DMS 273 (cell line): ENCODE measurements around the gene PMEL.
"Not testable (repeated sequence)": the region's sequence is repeated elsewhere in the genome, so short reads cannot be mapped to it uniquely, and the experiment has no call there.

ENCODE experiments used
- DNase-seq: peaks from one replicate; lab custom pipeline; 2025; ENCODE audit not compliant: unreplicated experiment; lab: John Stamatoyannopoulos, UW

PMEL gene

DNA sequence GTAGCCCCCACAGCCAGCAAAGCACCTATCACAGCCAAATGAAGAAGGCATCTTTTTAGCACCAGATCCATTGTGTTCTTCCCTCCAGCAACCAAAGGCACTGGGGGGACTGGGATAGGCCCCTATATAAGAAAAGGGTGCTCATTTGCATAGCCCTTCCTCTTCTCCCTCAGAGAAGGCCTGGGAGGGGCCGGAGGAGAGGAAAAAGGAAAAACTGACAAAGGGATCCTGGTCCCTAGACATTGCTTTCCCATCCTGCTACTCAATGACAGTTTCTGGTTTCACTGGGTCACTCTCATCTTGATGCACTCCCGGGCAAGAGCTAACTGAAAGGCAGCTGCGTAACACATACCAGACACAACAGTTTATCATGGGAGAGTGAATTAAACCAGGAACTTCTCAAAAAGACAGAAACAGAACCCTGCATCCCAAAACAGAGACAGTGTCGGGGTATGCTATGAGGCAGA, at the start of gene PMEL:
Gene PMEL, minus strand, starts transcription at position 102 of the 467 bp plus-strand sequence. Its CDS starts 31 bp downstream, at position 71.
- DNase-seq = no peak

DNA sequence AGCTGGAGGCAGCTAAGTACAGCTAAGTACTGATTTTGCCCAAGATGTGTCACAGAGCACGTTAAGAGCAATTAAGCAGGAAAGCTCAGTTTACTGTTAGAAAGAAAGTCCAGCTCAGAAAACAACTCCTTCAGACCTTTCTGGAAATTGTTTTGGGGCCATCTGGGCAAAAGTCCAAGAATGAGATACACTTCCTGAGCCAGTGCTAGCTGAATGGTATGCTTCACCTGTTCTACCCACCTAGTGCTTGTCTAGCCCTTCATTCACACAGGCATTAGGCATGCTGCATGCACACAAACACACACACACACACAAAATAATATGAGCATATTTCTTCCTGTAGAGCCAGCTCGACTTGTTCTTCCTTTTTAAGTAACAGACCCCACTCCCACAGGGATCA, 48.4 kb upstream of the PMEL start:
- no peak for DNase-seq

- no peak for DNase-seq
Observed at GRCh38 chr12:56013482-56013881, 47.6 kb upstream of the PMEL start.

DNA sequence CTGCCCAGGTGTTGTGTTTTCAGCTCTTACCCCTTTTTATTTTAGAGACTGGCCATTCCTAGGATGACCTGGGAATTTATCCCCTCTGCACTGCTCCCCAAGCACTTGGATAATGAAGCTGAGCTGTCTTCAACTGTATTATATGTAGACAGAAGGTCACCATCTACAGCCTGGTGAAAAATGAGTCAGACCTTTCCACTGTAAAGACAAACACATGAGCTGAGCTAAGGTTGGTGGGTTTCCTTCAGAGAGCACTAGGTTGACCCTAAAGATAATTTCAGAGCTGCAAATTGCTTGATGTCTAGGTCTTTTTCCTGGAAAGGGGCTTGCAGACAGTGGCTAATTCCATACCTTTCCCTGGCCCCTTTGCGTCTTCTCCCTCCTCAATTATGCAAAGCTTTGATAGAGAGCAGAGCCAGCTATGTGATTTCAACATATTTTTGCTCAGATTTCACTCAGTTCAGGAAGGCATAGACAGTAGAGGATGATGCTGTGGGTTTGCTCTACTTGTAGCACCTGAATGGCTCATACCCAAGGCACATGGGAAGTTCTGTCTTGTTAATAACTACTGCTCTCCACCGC, 45.8 kb upstream of the PMEL start:
- DNase-seq = no peak

DNA sequence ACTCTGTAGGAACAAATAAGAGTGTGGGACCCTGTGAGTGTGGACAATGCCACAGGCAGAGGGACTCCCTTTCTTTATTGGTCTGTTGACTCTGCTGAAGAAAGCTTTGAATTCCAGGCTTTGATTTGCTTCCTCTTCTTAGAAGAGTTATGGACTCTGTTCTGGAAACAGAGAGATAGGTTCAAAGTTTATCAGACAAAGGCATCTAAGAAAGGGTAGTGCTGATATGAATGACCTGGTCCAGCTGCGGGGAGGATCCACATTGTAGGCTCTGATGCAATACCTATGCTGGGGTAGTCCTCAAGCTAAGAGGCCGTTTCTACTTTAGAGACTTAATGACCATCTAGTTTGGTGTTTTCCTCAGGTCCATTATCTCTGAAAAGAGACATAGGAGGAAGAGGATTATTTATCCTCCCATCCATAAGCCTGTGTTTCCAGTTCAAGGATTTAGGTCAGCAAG, 44.3 kb upstream of the PMEL start:
- DNase-seq = no peak

DNA sequence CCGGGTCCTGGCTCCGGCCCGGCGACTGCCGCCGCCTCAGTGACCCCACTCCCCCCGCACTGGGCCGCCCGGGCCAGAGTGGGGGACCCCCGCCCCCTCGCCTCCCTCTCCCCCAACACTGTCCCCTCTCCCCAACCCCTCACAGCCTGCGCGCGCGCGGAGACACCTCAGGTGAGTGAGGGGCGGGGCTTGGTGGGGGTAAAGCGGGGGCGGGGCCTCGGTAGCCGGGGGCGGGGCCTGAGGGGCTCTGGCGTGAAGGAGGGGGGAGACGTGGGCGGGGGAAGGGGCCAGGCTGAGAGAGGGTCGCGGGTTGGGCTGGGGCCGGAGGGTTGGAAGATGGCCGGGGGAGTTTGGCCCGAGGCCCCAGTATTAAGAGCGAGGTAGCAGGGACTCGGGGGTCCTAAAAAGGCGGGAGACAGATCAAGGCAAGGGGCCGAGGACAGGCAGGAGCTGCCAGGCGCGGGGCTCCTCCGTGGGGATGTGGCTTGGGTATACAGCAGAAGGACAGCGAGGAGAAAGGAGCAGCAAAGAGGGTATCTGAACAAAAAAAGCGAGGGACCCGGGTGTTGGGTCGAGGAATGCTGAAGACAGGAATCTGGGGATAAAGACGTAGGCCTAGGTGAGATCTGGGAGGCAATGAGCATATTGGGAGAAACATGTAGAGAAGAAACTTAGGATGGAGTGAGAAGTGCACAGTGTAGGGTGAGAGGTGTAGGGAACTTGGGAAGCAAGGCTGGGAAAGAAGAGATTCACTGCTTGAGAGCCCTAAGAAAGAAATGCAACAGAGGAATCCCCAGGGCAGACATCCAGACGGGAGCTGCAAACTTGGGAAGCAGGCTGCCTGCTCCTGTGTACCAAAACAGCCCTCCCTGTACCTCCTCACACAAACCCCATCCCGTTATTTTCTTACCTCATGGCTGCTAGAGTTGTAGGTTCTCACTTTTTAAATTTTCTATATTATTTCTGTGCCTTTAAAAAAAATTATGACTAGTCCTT, 42.0 kb upstream of the PMEL start:
- peak; percentile 57 for DNase-seq

GRCh38 chr12:56004211-56004610, 38.4 kb upstream of the PMEL start:
- no peak for DNase-seq

DNA sequence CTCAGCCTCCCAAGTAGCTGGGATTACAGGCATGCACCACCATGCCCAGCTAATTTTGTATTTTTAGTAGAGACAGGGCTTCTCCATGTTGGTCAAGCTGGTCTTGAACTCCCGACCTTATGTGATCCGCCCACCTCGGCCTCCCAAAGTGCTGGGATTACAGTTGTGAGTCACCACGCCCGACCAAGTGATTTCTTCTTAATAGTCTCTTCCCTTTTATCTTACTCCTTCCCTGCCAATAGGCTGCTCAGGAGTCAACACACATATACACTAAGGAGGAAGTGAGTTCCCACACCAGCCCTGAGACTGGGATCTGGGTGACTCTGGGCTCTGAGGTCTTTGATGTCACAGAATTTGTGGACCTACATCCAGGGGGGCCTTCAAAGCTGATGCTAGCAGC, 37.5 kb upstream of the PMEL start:
- not testable (repeated sequence) for DNase-seq

DNA sequence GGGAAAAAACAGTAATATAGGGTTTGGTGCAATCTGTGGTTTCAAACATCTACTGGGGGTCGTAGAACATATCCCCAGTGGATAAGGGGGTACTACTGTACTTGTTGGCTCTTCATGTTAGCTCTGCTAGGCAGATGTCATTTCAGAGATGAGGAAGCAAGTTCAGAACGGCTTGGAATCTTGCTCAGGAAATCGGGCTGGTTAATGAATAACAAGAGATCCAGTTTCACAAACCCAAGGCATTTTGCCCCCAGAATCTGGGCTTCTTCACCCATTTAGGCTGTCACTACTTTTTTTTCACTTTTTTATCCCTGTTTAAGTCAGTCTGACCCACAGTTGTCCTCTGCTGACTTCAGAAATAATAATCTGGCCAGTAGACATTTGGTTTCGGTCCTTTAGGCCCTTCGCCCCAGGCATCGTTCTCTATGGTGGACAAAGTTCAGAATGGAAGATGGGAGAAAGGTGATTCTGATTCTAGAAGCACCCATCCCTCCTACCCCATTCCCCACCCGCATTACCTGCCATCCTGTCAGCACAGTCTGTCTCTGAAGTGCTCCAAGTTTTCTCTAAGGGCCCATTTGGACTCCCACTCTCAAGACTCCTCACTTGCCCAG, 35.8 kb upstream of the PMEL start:
- no peak for DNase-seq

DNA sequence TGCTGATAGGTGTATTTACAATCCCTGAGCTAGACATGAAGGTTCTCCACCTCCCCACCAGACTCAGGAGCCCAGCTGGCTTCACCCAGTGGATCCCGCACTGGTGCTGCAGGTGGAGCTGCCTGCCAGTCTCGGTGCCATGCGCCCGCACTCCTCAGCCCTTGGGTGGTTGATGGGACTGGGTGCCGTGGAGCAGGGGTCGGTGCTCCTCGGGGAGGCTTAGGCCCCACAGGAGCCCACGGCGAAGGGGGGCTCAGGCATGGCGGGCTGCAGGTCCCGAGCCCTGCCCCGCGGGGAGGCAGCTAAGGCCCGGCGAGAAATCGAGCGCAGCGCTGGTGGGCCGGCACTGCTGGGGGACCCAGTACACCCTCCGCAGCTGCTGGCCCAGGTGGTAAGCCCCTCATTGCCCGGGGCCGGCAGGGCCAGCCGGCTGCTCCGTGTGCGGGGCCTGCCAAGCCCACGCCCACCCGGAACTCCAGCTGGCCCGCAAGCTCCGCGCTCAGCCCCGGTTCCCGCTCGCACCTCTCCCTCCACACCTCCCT, 34.2 kb upstream of the PMEL start:
- DNase-seq = not testable (repeated sequence)

DNA sequence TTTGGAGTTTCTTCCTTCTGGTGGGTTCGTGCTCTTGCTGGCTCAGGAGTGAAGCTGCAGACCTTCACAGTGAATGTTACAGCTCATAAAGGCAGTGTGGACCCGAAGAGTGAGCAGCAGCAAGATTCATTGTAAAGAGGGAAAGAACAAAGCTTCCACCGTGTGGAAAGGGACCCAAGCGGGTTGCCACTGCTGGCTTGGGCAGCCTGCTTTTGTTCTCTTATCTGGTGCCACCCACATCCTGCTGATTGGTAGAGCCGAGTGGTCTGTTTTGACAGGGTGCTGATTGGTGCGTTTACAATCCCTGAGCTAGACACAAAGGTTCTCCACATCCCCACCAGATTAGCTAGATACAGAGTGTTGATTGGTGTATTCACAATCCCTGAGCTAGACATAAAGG, 33.7 kb upstream of the PMEL start:
- not testable (repeated sequence) for DNase-seq

DNA sequence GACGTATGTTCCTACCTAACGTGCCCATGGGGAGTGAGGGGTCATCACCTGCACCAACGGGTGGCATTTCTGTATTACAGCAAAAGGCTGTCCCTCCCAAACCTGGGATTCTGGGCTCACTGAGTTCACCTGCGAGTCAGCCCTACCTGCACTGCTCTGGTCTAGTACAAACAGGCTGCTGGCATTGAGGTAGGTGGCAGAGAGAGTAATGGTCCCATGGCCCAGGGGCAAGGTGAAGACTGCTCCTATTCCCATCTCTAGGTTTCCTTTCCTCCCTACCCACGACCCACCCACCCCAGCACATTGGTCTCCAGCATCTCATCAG, 31.7 kb upstream of the PMEL start:
- DNase-seq = no peak

DNA sequence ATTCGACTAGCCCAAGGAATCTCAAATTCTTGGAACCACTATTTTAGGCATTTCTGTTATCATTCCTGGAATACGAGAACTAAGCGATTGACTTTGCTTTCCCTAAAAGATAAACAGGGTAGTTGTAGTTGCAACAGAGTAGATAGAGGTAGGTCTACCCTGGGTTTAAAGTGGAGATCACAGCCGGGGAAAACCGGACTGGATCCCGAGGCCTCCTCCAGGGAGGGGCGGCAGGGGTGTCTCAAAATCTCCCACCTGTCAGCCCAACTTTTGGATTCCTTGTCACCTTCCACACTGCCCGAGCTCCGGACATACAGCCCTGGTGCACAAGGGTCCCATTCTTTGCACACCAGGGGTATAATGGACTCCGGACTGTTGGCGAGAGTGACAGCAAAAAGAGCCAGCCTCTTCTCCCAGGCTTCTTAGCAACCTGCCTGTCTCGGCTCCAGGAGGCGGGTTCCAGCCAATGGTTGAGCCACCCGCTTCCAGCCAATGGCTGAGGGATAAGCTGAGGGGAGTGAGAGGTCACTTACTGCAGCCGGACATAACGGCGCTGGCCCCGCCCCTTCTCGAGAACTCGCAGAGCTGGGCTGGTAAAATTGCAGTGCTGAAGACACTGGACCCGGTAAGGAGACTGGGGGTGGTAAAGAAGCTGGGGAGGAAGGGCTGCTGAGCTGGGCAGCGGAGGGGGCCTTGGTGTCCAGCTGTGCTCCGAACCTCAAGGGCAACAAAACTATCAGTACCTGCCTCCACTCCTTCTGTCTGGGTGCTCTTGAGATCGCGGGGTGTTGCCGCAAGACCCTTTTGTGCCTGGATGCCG, 31.1 kb upstream of the PMEL start, which contains the start of gene SUOX:
Gene SUOX, plus strand, starts transcription at position 562 of the 820 bp plus-strand sequence. CDS start 4,946 bp downstream, outside the sequence.
- DNase-seq = peak; percentile 91

DNA sequence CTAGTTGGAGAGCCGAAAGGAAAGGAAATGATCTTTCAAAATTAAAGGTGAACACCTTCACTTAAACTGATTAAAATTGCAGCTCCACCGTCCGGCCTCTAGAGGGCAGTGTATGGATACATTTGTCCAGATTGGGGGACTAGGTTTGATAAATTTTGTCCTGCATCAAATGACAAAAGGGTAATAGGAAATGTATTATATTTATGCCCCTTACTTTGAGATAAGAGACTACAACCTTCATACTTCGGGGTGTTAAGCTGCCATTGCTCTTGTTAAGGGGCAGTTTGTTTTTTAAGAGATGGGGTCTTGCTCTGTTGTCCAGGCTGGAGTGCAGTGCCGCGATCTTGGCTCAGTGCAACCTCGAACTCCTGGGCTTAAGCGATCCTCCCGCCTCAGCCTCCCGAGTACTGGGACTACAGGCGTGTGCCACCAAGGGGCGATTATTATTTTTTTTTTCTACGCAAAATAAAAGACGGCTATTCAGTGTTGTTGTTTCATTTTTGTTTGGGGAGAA, 30.4 kb upstream of the PMEL start:
- peak; percentile 75 for DNase-seq

DNA sequence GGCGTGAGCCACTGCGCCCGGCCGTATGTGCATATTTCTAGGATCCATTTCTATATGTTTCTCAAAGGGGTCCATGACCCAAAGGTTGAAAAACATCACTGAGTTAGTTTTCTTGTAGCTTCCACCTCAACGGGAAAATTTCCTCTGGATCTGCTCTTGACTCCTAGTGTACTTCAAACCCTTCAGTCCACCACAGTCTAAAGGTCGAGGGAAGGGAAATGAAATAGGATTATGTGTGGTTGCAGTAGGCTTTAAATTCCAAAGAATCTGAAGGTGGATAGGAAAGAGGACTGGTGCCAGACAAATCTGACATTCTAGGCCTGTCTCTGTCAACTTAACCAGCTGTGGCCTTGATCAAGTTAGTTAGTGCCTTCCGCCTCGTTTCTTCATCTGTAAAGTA, 29.5 kb upstream of the PMEL start:
- no peak for DNase-seq

GRCh38 chr12:55993230-55993853, 27.5 kb upstream of the PMEL start:
- no peak for DNase-seq

DNA sequence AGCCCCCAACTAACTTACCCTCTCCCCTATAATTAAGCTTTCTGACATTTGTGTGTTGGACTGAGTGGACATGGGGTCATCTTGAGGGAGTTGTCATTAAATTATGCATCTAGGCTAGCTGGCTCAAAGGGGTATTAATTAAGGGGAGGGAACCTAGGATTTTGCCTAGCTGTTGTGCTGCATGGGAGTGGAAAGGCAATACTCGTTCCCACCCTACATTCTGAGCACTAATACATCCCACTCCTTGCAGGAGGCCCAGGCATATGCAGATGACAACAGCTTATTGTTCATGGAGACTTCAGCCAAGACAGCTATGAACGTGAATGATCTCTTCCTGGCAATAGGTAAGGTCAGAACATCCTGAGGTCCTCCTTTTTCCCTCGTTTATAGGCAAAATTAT, 25.3 kb upstream of the PMEL start:
- DNase-seq = no peak

DNA sequence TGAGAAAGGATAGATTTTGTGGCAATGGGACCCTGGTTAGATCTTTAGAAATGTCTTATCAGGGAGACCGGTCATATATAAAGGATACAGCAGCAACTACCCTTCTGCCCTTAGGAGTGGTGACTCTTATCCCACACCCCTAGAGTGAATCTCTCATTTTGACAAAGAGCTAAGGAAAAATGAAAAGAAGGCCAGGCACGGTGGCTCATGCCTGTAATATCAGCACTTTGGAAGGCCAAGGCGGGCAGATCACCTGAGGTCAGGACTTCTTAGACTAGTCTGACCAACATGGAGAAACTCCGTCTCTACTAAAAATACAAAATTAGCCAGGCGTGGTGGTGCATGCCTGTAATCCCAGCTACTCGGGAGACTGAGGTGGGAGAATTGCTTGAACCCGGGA, 20.1 kb upstream of the PMEL start:
- DNase-seq = not testable (repeated sequence)

DNA sequence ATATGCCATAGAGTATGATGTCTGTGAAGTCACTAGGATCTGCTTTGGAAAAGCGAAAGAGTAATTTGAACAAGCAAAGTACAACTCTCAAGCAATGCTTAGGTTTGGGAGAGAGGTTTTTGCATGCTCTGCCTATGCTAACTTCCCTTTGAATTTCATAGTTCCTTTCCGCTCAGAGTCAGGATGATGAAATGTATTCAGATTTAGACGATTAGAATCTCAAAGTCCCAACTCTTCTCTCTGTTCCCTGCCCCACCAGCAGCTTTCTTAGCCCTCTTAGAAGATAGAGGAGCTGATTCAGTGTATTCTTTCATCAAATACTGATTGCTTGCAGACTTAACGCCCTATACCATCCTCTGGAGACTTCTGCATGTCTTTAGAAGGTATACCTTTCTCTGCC, 19.5 kb upstream of the PMEL start:
- DNase-seq = no peak

DNA sequence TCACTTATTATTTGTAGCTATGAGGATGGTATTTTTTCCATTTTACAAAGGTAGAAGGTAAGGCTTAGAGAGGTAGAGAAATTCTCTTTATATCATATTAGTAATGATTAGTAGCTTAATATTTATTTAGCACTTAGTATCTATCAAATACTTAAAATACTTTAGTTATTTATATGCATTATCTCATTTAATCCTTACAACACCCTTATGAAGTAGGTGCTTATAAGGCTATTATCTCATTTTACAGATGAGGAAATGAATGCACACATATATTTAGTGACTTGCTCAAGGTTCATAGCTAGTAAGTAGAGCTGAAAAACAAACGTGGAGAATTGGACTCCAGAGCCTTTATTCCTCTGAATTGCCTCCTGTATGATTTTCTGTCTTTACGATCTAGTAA, 19.0 kb upstream of the PMEL start:
- DNase-seq = no peak
